DOHH2 (cell line): ENCODE measurements around the gene HK3.

Experiments used
- EZH2phosphoT487 ChIP-seq: fragments of 200-600 bp; sonication (generic); IDR thresholded peaks from 2 replicates; pipeline ENCODE4 v1.6.1; 2017; ENCODE audit warnings: borderline replicate concordance, mild to moderate bottlenecking, antibody characterized with exemption, low read length, moderate library complexity, mixed read lengths
- TF ChIP-seq, protein P1 (sequence below): fragments of 200-600 bp; sonication (generic); IDR thresholded peaks from one replicate; pipeline ENCODE4 v1.5.1; 2014; ENCODE audit warnings: antibody characterized with exemption, mild to moderate bottlenecking, low read depth, low read length; ENCODE audit not compliant: poor library complexity, severe bottlenecking

DNA sequence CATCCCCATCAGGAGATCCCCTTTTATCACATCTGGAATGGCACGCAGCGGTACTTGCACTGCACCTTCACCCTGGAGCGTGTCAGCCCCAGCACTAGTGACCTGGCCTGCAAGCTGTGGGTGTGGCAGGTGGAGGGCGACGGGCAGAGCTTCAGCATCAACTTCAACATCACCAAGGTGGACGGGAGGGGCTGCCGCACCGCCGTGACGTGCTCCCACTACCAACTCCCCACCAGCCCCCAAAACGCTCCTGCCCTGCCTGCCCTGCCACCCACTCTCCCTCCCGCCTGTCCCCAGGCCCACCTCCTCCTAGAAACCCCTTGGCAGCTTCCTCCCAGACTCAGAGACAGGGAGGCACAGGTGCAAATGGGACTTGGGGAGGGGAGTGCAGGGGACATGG, 20.7 kb downstream of the HK3 start:
- TF ChIP-seq, protein P1, sequence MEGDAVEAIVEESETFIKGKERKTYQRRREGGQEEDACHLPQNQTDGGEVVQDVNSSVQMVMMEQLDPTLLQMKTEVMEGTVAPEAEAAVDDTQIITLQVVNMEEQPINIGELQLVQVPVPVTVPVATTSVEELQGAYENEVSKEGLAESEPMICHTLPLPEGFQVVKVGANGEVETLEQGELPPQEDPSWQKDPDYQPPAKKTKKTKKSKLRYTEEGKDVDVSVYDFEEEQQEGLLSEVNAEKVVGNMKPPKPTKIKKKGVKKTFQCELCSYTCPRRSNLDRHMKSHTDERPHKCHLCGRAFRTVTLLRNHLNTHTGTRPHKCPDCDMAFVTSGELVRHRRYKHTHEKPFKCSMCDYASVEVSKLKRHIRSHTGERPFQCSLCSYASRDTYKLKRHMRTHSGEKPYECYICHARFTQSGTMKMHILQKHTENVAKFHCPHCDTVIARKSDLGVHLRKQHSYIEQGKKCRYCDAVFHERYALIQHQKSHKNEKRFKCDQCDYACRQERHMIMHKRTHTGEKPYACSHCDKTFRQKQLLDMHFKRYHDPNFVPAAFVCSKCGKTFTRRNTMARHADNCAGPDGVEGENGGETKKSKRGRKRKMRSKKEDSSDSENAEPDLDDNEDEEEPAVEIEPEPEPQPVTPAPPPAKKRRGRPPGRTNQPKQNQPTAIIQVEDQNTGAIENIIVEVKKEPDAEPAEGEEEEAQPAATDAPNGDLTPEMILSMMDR, result no peak
- no peak for TF ChIP-seq EZH2phosphoT487
